HEK293 (cell line): ENCODE data around the gene PPP2R2D.

Experiments used
- BCL11A ChIP-seq: fragments of 450-650 bp; formaldehyde crosslinking; IDR thresholded peaks from 2 replicates; pipeline ENCODE4 v1.5.1; 2016; ENCODE audit warnings: low read depth, missing biosample characterization, missing genetic modification characterization
- MEIS1 ChIP-seq: sonication (generic); formaldehyde crosslinking; IDR thresholded peaks from 2 replicates; pipeline ENCODE4 v1.8.1; 2022; ENCODE audit warnings: missing genetic modification reagents, mild to moderate bottlenecking, borderline replicate concordance
- SP2 ChIP-seq: fragments of 450-650 bp; formaldehyde crosslinking; IDR thresholded peaks from 2 replicates; pipeline ENCODE4 v1.5.1; 2016; ENCODE audit warnings: missing biosample characterization, missing genetic modification characterization
- SP3 ChIP-seq: fragments of 450-650 bp; formaldehyde crosslinking; IDR thresholded peaks from 2 replicates; pipeline ENCODE4 v1.5.1; 2016; ENCODE audit warnings: missing biosample characterization, missing genetic modification characterization
- TCF7L2 ChIP-seq: IDR thresholded peaks from 2 replicates; pipeline ENCODE4 v1.6.1; 2011; ENCODE audit warnings: low read depth, mild to moderate bottlenecking, inconsistent platforms, low read length, moderate library complexity, borderline replicate concordance
- YY1 ChIP-seq: fragments of 450-650 bp; formaldehyde crosslinking; IDR thresholded peaks from 2 replicates; pipeline ENCODE4 v1.5.1; 2018; ENCODE audit warnings: missing biosample characterization, missing genetic modification characterization
- YY2 ChIP-seq: fragments of 450-650 bp; formaldehyde crosslinking; IDR thresholded peaks from 2 replicates; pipeline ENCODE4 v1.5.1; 2016; ENCODE audit warnings: missing biosample characterization, missing genetic modification characterization
- ZBTB1 ChIP-seq: fragments of 450-650 bp; formaldehyde crosslinking; IDR thresholded peaks from 2 replicates; pipeline ENCODE4 v1.5.1; 2016; ENCODE audit warnings: missing biosample characterization, missing genetic modification characterization
- ZBTB17 ChIP-seq: fragments of 450-650 bp; formaldehyde crosslinking; IDR thresholded peaks from 2 replicates; pipeline ENCODE4 v1.5.1; 2016; ENCODE audit warnings: missing biosample characterization, missing genetic modification characterization
- ZEB2 ChIP-seq: fragments of 450-650 bp; formaldehyde crosslinking; IDR thresholded peaks from 2 replicates; pipeline ENCODE4 v1.5.1; 2016; ENCODE audit warnings: missing biosample characterization, missing genetic modification characterization
- ZNF112 ChIP-seq: fragments of 450-650 bp; formaldehyde crosslinking; IDR thresholded peaks from 2 replicates; pipeline ENCODE4 v1.5.0; 2017; ENCODE audit warnings: missing biosample characterization, missing genetic modification characterization
- ZNF133 ChIP-seq: fragments of 450-650 bp; formaldehyde crosslinking; IDR thresholded peaks from 2 replicates; pipeline ENCODE4 v1.5.1; 2016; ENCODE audit warnings: missing biosample characterization, missing genetic modification characterization
- ZNF146 ChIP-seq: fragments of 450-650 bp; formaldehyde crosslinking; IDR thresholded peaks from 2 replicates; pipeline ENCODE4 v1.5.1; 2016; ENCODE audit warnings: missing biosample characterization, missing genetic modification characterization
- ZNF175 ChIP-seq: fragments of 450-650 bp; formaldehyde crosslinking; IDR thresholded peaks from 2 replicates; pipeline ENCODE4 v1.5.1; 2016; ENCODE audit warnings: missing biosample characterization, missing genetic modification characterization
- ZNF19 ChIP-seq: fragments of 450-650 bp; formaldehyde crosslinking; IDR thresholded peaks from 2 replicates; pipeline ENCODE4; 2016; ENCODE audit warnings: missing biosample characterization, missing genetic modification characterization, low read depth
- ZNF266 ChIP-seq: fragments of 450-650 bp; formaldehyde crosslinking; IDR thresholded peaks from 2 replicates; pipeline ENCODE4 v1.5.1; 2016; ENCODE audit warnings: missing biosample characterization, missing genetic modification characterization, low read depth
- ZNF394 ChIP-seq: fragments of 450-650 bp; formaldehyde crosslinking; IDR thresholded peaks from 2 replicates; pipeline ENCODE4 v1.5.1; 2016; ENCODE audit warnings: missing biosample characterization, missing genetic modification characterization, mild to moderate bottlenecking, moderate library complexity, borderline replicate concordance
- ZNF404 ChIP-seq: fragments of 450-650 bp; formaldehyde crosslinking; IDR thresholded peaks from 2 replicates; pipeline ENCODE4 v1.5.1; 2017; ENCODE audit warnings: missing biosample characterization, missing genetic modification characterization
- ZNF501 ChIP-seq: fragments of 450-650 bp; formaldehyde crosslinking; IDR thresholded peaks from 2 replicates; pipeline ENCODE4 v1.5.1; 2016; ENCODE audit warnings: missing biosample characterization, missing genetic modification characterization
- ZNF544 ChIP-seq: fragments of 450-650 bp; formaldehyde crosslinking; IDR thresholded peaks from 2 replicates; pipeline ENCODE4 v1.5.0; 2017; ENCODE audit warnings: missing biosample characterization, missing genetic modification characterization
- ZNF658 ChIP-seq: fragments of 450-650 bp; formaldehyde crosslinking; IDR thresholded peaks from 2 replicates; pipeline ENCODE4; 2016; ENCODE audit warnings: missing biosample characterization, missing genetic modification characterization
- ZNF677 ChIP-seq: fragments of 450-650 bp; IDR thresholded peaks from 2 replicates; pipeline ENCODE4 v1.5.0; 2018; ENCODE audit warnings: missing biosample characterization, mild to moderate bottlenecking, missing genetic modification characterization, moderate library complexity
- ZNF701 ChIP-seq: fragments of 450-650 bp; formaldehyde crosslinking; IDR thresholded peaks from 2 replicates; pipeline ENCODE4 v1.5.1; 2016; ENCODE audit warnings: missing biosample characterization, missing genetic modification characterization
- ZNF768 ChIP-seq: fragments of 450-650 bp; formaldehyde crosslinking; IDR thresholded peaks from 2 replicates; pipeline ENCODE4 v1.5.1; 2018; ENCODE audit warnings: missing biosample characterization, mild to moderate bottlenecking, missing genetic modification characterization
- ZNF837 ChIP-seq: fragments of 450-650 bp; formaldehyde crosslinking; IDR thresholded peaks from 2 replicates; pipeline ENCODE4 v1.5.1; 2016; ENCODE audit warnings: missing biosample characterization, missing genetic modification characterization
- ZSCAN16 ChIP-seq: fragments of 450-650 bp; formaldehyde crosslinking; IDR thresholded peaks from 2 replicates; pipeline ENCODE4 v1.5.1; 2016; ENCODE audit warnings: missing biosample characterization, missing genetic modification characterization
- ZXDB ChIP-seq: fragments of 450-650 bp; formaldehyde crosslinking; IDR thresholded peaks from 2 replicates; pipeline ENCODE4 v1.5.1; 2016; ENCODE audit warnings: missing biosample characterization, missing genetic modification characterization
- TF ChIP-seq, protein P1 (sequence below): fragments of 450-650 bp; formaldehyde crosslinking; IDR thresholded peaks from 2 replicates; pipeline ENCODE4 v1.5.1; 2016; ENCODE audit warnings: missing biosample characterization, missing genetic modification characterization
- TF ChIP-seq, protein P2 (sequence below): fragments of 450-650 bp; formaldehyde crosslinking; IDR thresholded peaks from 2 replicates; pipeline ENCODE4 v1.5.1; 2016; ENCODE audit warnings: missing biosample characterization, missing genetic modification characterization
- TF ChIP-seq, protein P3 (sequence below): fragments of 450-650 bp; IDR thresholded peaks from 2 replicates; pipeline ENCODE4 v1.5.1; 2018; ENCODE audit warnings: missing biosample characterization, mild to moderate bottlenecking, missing genetic modification characterization
- TF ChIP-seq, protein P4 (sequence below): fragments of 450-650 bp; formaldehyde crosslinking; IDR thresholded peaks from 2 replicates; pipeline ENCODE4 v1.5.1; 2016; ENCODE audit warnings: missing biosample characterization, missing genetic modification characterization, borderline replicate concordance
- TF ChIP-seq, protein P5 (sequence below): fragments of 450-650 bp; formaldehyde crosslinking; IDR thresholded peaks from 2 replicates; pipeline ENCODE4 v1.5.1; 2016; ENCODE audit warnings: missing biosample characterization, missing genetic modification characterization

The PPP2R2D gene

GRCh38 chr10:131981429-131982184, 80.8 kb downstream of the PPP2R2D start, which contains the start of gene BNIP3 (continued):
- TF ChIP-seq ZBTB17 (tag by site-specific recombination) (0 out of 2 replicates have a peak, but pooled peaks have one; percentile 33), ZNF837 (tag by site-specific recombination) (no peak), MEIS1 (CRISPR knock-in tag) (no peak), ZNF677 (tag by site-specific recombination) (no peak), ZNF266 (tag by site-specific recombination) (no peak), ZNF133 (no peak), ZNF112 (tag by site-specific recombination) (no peak), SP3 (peak; percentile 59), YY1 (no peak), ZNF544 (no peak), ZNF501 (tag by site-specific recombination) (0 out of 2 replicates have a peak, but pooled peaks have one; percentile 31), ZNF19 (tag by site-specific recombination) (no peak), BCL11A (tag by site-specific recombination) (no peak), ZNF175 (tag by site-specific recombination) (no peak), SP2 (tag by site-specific recombination) (peak; percentile 26; the same call in 1 of the 2 replicates), ZNF146 (tag by site-specific recombination) (no peak), ZNF658 (tag by site-specific recombination) (no peak), ZNF394 (peak; percentile 19; the same call in 1 of the 2 replicates), ZEB2 (tag by site-specific recombination) (no peak), ZNF768 (tag by site-specific recombination) (no peak), ZNF404 (no peak), ZSCAN16 (tag by site-specific recombination) (no peak), ZNF701 (no peak), ZBTB1 (tag by site-specific recombination) (no peak), TCF7L2 (no peak), YY2 (no peak), ZXDB (tag by site-specific recombination) (peak; percentile 34; the same call in 1 of the 2 replicates)
- TF ChIP-seq, protein P1, sequence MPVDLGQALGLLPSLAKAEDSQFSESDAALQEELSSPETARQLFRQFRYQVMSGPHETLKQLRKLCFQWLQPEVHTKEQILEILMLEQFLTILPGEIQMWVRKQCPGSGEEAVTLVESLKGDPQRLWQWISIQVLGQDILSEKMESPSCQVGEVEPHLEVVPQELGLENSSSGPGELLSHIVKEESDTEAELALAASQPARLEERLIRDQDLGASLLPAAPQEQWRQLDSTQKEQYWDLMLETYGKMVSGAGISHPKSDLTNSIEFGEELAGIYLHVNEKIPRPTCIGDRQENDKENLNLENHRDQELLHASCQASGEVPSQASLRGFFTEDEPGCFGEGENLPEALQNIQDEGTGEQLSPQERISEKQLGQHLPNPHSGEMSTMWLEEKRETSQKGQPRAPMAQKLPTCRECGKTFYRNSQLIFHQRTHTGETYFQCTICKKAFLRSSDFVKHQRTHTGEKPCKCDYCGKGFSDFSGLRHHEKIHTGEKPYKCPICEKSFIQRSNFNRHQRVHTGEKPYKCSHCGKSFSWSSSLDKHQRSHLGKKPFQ (tag by site-specific recombination): no peak
- TF ChIP-seq, protein P2, sequence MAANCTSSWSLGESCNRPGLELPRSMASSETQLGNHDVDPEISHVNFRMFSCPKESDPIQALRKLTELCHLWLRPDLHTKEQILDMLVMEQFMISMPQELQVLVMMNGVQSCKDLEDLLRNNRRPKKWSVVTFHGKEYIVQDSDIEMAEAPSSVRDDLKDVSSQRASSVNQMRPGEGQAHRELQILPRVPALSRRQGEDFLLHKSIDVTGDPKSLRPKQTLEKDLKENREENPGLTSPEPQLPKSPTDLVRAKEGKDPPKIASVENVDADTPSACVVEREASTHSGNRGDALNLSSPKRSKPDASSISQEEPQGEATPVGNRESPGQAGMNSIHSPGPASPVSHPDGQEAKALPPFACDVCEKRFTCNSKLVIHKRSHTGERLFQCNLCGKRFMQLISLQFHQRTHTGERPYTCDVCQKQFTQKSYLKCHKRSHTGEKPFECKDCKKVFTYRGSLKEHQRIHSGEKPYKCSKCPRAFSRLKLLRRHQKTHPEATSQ (tag by site-specific recombination): no peak
- TF ChIP-seq, protein P3, sequence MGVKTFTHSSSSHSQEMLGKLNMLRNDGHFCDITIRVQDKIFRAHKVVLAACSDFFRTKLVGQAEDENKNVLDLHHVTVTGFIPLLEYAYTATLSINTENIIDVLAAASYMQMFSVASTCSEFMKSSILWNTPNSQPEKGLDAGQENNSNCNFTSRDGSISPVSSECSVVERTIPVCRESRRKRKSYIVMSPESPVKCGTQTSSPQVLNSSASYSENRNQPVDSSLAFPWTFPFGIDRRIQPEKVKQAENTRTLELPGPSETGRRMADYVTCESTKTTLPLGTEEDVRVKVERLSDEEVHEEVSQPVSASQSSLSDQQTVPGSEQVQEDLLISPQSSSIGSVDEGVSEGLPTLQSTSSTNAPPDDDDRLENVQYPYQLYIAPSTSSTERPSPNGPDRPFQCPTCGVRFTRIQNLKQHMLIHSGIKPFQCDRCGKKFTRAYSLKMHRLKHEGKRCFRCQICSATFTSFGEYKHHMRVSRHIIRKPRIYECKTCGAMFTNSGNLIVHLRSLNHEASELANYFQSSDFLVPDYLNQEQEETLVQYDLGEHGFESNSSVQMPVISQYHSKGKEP (tag by site-specific recombination): no peak
- TF ChIP-seq, protein P4, sequence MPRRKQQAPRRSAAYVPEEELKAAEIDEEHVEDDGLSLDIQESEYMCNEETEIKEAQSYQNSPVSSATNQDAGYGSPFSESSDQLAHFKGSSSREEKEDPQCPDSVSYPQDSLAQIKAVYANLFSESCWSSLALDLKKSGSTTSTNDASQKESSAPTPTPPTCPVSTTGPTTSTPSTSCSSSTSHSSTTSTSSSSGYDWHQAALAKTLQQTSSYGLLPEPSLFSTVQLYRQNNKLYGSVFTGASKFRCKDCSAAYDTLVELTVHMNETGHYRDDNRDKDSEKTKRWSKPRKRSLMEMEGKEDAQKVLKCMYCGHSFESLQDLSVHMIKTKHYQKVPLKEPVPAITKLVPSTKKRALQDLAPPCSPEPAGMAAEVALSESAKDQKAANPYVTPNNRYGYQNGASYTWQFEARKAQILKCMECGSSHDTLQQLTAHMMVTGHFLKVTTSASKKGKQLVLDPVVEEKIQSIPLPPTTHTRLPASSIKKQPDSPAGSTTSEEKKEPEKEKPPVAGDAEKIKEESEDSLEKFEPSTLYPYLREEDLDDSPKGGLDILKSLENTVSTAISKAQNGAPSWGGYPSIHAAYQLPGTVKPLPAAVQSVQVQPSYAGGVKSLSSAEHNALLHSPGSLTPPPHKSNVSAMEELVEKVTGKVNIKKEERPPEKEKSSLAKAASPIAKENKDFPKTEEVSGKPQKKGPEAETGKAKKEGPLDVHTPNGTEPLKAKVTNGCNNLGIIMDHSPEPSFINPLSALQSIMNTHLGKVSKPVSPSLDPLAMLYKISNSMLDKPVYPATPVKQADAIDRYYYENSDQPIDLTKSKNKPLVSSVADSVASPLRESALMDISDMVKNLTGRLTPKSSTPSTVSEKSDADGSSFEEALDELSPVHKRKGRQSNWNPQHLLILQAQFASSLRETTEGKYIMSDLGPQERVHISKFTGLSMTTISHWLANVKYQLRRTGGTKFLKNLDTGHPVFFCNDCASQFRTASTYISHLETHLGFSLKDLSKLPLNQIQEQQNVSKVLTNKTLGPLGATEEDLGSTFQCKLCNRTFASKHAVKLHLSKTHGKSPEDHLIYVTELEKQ (tag by site-specific recombination): no peak; the same call in 1 of the 2 replicates
- TF ChIP-seq, protein P5, sequence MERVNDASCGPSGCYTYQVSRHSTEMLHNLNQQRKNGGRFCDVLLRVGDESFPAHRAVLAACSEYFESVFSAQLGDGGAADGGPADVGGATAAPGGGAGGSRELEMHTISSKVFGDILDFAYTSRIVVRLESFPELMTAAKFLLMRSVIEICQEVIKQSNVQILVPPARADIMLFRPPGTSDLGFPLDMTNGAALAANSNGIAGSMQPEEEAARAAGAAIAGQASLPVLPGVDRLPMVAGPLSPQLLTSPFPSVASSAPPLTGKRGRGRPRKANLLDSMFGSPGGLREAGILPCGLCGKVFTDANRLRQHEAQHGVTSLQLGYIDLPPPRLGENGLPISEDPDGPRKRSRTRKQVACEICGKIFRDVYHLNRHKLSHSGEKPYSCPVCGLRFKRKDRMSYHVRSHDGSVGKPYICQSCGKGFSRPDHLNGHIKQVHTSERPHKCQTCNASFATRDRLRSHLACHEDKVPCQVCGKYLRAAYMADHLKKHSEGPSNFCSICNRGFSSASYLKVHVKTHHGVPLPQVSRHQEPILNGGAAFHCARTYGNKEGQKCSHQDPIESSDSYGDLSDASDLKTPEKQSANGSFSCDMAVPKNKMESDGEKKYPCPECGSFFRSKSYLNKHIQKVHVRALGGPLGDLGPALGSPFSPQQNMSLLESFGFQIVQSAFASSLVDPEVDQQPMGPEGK (tag by site-specific recombination): peak; percentile 63
